PFSK-1 (cell line): ENCODE results near the gene CA14.

Source experiments
- POLR2AphosphoS5 ChIP-seq: IDR thresholded peaks from 2 replicates; pipeline ENCODE4 v1.6.1; 2012; ENCODE audit warnings: low read depth, mild to moderate bottlenecking, control low read depth, low read length, moderate library complexity
- SIN3A ChIP-seq: IDR thresholded peaks from 2 replicates; pipeline ENCODE4 v1.6.1; 2012; ENCODE audit warnings: mild to moderate bottlenecking, low read length, moderate library complexity, borderline replicate concordance; ENCODE audit not compliant: insufficient read depth
- TAF1 ChIP-seq: IDR thresholded peaks from 2 replicates; pipeline ENCODE4 v1.6.1; 2012; ENCODE audit warnings: low read length, control low read depth, borderline replicate concordance; ENCODE audit not compliant: insufficient read depth
- TF ChIP-seq, protein P1 (sequence below), 2 experiments: IDR thresholded peaks; 2 replicates each; pipeline versions ENCODE4 v1.6.1 to v1.8.0; 2011 to 2012; ENCODE audit warnings: low read depth in 2 of 2, low read length in 2 of 2, control low read depth in 1 of 2, inconsistent platforms in 1 of 2, mild to moderate bottlenecking in 1 of 2, moderate library complexity in 1 of 2; ENCODE audit not compliant: insufficient read depth in 1 of 2

DNA sequence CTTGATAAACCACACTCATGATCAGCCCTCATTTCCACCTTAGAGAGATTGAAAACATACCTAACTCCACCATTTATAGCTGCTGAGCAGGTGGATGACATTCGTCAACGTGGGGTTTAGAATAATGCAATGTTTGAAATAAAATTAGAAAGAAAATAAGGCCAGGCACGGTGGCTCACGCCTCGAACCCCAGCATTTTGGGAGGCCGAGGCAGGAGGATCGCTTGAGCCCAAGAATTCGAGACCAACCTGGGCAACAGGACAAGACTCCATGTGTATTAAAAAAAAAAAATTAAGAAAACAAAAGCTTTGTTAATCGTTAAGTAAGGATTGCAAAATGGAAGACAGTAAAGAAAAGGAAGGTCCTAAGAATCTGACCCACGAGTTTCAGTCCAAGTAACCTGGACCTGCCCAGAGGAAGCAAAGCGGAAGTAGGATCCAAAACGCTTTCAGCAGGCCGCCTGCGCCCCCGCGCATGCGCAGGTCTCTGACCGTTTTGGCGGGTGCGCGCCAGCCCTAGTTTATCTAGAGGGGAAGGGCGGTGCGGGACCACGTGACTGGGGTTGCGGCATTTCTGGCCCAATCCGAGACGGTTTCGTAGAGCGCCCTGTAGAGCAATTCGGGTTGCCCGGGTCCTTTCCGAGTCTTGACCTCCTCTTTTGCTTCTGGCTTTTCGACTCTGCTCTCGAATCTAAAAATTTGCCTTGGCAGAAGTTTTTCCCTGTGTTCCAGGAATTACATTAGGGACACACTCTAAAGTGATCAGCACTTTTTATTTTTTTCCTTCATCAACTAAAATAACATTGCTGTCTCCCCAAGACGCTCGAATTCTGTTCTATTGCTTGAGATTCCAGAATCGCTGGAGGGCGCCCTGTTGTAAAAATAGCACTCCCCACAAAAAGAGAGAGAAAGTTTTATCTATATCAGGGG lies 44.1 kb upstream of the CA14 start:
- TF ChIP-seq, protein P1, sequence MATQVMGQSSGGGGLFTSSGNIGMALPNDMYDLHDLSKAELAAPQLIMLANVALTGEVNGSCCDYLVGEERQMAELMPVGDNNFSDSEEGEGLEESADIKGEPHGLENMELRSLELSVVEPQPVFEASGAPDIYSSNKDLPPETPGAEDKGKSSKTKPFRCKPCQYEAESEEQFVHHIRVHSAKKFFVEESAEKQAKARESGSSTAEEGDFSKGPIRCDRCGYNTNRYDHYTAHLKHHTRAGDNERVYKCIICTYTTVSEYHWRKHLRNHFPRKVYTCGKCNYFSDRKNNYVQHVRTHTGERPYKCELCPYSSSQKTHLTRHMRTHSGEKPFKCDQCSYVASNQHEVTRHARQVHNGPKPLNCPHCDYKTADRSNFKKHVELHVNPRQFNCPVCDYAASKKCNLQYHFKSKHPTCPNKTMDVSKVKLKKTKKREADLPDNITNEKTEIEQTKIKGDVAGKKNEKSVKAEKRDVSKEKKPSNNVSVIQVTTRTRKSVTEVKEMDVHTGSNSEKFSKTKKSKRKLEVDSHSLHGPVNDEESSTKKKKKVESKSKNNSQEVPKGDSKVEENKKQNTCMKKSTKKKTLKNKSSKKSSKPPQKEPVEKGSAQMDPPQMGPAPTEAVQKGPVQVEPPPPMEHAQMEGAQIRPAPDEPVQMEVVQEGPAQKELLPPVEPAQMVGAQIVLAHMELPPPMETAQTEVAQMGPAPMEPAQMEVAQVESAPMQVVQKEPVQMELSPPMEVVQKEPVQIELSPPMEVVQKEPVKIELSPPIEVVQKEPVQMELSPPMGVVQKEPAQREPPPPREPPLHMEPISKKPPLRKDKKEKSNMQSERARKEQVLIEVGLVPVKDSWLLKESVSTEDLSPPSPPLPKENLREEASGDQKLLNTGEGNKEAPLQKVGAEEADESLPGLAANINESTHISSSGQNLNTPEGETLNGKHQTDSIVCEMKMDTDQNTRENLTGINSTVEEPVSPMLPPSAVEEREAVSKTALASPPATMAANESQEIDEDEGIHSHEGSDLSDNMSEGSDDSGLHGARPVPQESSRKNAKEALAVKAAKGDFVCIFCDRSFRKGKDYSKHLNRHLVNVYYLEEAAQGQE (IDR thresholded peaks at IDR 0.05; ENCODE audit: insufficient read depth in 1 of 2, low read depth in 2 of 2, low read length in 2 of 2), result no peak
- TF ChIP-seq POLR2AphosphoS5 (peak; percentile 80), SIN3A (no peak), TAF1 (0 out of 2 replicates have a peak, but pooled peaks have one; percentile 51)
